ENCODE measurements around the gene HOXD13.

HOXD13 gene

DNA sequence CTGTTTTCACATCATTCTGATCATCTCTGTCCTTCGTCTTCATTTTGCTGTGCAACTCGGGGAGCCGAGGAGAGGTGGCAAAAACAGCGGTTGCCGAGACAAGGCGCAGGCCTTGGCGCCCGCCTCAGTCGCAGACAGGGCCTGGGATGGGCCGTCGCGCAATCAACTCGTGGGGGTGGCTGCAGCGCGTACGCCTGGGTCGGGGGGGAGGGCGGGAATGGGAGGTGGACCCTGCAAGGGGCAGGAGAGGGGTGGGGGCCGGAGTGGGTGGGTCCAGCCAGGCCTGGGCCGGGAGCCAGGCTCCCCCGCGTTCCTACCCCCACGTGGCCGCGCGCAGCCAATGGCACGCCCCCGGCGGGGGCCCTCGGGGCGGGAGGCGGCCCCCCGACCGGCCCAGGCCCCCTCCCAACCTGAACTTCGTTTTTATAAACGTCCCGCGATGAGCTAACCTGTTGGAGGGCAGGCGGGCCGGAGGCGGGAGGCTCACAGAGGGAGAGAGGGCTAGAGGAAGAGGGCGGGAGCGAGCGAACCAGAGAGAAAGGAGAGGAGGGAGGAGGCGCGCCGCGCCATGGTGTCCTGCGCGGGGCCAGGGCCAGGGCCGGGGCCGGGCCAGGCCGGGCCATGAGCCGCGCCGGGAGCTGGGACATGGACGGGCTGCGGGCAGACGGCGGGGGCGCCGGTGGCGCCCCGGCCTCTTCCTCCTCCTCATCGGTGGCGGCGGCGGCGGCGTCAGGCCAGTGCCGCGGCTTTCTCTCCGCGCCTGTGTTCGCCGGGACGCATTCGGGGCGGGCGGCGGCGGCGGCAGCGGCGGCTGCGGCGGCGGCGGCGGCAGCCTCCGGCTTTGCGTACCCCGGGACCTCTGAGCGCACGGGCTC is at the start of gene HOXD13:
Gene HOXD13 (plus strand): TSS at position 452 of the 875 bp plus-strand sequence. CDS start 170 bp downstream, at position 622.
- DNase-seq = no peak

DNA sequence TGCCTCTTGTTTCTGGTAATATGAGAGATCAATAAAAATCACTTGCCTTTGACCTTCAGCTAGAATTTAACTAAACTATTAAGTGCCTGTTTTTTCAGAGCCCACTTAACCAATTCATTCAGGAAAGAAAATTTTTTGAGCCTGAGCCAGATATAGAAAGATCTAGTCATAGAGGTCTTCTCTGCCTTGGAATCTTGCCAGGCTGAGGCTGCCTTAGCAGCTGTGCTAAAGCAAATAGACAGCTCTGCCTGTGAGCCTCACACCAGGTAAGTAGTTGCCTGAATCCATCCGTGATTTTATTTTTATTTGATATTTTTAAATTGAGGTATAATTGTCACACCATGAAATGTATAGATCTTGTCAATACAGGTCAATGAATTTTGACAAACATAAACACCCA is 36.1 kb upstream of the HOXD13 start:
- no peak for DNase-seq

DNA sequence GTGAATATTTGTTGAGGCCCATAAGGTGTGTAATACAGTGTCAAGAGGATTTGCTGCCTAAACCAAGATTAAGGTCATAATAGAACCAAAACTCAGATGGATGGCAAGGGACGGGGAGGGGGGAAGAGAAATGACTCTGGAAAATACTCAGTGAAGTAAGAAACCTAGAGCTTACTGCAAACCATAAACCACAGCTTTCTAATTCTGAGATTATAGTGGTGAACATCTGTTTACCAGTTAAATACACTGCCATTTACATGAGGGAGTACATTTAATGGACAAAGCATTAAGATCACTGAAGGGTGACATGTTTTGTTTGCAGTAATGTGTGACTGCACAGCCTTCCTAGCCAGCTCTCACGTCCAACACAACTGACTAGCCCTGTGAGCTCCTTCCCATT is 28.6 kb upstream of the HOXD13 start:
- no peak for DNase-seq

DNA sequence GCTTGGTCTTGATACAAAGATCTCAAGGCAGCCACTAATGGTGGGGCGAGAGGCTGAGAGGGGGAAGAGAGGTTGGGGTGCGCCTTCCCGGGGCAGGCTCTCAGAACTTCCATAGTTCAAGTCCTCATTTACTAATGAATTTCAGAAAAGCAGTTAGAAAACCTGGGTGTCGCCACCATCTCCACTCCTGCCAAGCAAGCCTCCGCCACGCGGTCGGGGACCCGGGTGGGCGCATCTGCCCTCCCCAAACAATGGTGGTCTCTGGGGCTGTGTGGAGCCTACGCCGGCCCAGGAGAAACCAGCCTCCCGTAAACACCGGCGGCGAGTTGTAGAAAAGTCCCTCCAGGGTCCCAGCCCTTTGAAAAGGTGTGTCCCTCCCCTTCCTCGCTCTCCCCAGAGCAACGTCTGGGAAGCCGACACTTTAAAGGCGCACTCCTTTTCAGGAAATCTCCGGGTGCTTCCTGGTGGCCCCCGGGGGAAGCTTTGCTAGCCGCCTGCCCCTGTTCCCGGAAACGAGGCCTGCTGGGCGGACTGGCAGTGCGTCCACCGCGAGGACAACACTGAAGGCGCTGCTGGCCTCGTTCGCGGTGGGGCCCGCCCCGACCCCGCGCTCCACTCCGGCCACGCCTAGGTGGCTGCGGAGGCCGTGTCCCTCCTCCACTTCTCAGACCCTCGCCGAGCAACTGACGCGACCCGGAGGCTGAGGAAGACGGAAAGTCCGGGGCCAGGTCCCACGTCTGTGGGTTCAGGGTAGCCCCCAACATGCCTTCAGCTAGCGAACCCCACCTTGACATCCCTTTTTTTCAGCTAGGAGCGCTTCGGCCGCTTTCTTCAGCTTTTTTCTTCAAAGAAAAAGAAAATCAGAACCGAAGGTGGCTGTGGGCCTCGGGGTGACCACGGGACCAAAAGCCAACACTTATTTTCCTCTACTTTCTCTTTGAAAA is 25.6 kb upstream of the HOXD13 start:
- DNase-seq = no peak

DNA sequence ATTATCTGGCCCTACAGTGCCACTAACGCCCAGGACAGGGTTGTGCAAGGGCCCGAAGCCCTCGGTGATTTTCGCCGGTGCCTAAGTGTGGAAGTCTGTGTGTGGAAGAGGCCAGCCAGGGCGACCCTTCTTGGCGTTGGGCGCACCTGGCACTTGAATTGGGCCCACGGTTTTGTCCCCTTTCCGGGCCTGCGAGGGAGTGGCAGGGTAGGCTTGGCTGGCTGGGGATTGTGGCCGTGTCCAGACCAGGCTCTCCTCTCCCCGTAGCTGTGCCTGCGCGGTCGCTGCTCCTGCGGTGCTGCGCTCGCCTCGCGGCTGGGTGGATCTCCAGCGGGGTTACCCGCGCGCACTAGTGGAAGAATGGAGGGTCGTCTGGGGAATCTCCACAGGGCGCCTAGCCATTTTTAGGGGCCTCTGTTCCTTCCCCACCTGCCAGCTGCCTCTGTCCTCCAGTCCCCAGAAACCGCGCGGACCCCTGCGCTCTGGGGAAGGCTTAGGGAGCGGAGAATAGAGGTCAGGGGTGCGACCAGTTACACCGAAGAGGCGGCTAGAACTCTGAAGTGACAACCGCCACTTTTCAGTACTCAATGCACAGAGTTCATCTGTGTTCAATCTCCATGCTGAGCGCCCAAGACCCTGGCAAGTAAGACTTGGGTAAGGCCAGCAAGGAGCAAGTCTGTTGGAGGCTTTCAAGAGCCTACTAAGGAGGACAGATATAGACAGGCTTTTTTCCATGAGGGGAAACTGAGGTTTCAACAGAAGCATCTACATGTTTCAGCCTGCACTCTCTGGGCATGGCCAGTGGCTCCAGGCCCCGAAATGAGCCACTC is 24.7 kb upstream of the HOXD13 start:
- no peak for DNase-seq

DNA sequence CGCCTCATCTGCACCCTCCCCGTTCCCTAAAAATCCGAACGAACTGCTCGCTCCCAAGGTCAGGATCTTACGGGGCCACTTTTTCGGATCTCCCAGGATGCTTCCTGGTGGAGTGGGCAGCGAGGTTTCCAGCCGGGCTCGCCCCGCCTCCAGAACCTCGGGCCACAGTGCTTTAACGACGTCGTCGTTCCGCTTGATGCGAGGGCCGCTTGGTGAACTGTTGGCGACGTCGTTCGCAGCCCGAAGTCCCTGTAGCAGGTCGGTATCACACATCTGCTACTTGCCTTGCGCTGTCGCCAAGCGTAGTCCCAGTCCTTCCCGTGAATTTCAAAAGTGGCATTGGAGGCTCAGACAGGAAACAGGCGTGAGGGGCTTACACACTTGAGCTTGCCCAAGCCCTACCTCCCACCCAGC is 24.1 kb upstream of the HOXD13 start:
- no peak for DNase-seq

DNA sequence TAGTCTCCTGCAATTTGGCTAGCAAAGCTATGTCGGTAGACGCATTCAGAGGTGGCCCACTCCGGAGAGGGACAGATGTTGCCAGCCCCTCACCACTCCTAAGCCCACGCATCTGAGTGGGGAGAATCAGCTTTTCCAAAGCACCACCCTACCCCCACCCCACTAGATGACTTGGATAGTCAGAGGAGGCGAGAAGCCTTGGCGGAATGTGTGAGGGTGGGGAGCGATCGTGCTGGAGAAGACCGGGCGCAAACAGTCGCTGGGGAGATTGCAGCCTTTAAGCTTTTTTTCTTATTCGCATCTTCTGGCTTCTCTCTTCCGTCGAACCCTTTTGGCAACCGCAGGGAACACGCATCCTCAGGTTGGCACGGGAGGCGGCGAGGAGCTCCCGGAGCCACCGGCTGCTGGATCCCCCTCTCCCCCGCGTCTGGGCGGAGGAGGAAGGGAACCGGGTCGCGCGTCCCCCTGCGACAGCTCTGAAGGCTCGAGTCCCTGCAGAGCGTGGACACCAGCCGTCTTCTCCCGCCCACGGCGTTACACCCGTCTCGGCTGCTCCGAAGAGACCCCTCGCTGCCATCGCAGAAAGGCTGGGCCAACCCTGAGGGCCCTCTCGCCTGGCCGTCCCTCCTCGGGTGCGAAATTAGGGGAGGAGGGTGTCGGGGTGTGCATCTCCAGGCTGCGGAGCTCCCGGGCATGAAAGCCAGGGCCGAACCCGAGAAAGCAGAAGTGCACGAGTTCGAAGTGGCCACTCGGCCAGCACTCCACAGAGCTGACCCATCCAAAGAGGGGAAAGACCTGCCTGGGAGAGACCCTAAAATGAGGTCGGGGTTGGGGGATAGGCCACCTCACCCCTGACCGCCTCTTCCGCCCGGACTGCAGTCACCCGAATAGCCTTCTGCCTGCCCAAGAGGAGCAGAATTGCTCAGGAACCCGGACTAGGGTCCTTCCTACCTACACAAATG is 20.9 kb upstream of the HOXD13 start:
- no peak for DNase-seq

DNA sequence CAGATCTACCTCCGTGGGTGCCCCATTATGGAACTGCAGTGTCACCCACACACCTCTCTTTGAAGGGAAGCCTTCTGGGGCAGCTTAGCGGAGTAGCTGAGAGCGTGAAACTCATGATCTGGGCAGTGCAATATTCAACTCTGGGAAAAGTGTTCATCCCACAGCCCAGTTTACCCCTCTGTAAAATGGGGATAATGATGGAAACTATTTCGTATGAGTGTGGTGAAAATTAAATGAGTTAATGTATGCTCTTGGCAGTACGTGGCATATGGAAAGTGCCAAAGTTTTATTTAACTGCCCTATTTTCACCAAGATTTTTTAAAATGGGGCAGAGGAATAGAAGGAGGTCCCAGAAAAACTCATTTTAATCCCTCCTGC is 20.2 kb upstream of the HOXD13 start:
- DNase-seq = no peak

DNA sequence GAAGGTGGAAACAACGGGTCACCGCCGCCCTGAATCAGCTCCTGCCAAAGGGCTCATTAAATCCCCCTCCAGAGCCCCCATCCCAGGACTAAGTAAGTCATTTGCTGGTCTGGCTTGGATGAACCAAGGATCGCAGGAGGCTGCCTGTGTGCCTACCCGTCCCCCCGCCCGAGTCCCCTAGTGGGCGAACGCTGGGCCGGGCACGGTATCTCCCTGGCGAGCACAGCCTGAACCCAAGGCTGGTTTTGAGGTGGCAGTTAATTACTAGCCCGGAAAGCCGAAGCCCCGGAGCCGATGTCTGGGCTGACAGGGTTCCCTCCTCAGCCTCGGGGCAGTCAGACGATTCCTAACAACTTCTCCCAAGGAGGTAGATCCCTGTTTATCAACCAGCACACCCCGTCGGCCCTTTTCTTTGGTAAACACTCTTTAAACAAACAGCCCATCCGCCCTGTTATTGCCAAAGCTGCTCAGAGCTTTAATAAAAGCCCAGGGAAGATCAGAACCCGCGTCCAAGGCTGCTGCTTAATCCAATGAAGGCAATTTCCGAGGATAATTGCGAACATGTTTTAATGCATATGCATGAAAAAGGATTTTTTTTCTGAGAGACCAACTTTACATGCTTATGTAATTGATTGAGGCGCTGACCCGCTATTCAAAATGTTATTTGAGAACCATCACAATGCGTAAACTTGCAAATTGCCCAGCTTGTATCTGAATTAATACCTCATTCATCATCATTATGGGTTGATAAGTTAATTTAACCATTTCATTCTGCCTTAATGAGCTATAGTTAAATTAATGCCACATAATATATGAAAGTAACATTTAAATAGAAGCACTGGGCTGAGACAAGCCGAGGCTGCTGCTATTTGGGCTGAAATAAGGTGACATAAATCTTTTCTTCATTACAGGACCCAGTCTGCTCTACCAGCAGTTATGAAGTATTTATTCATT is 19.3 kb upstream of the HOXD13 start:
- DNase-seq = no peak

DNA sequence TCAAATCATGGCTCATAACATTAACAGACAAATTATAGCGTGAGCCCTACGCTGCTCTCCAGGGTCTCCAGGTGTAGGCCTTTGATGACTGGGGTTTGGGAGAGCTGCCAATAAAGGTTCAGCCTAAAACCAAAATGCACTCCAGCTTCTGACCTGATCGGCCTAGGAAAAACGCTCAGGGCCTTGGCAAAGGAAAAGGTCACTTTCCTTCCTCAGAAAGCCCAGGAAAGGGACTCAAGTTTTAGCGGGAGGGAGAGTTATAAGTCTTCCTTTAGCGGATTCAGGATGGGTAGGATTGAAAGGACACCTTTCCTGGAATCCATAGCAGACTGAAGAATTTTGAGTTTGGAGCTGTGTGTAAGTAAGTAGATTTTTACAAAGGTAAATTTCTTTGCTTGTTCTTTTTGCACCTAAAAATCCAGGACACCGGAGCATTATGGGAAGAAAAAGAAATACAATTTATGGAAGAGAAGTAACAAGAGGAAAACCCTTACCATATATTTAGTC is 17.5 kb upstream of the HOXD13 start:
- no peak for DNase-seq

GRCh38 chr2:176075481-176075880 is 17.0 kb upstream of the HOXD13 start:
- no peak for DNase-seq

DNA sequence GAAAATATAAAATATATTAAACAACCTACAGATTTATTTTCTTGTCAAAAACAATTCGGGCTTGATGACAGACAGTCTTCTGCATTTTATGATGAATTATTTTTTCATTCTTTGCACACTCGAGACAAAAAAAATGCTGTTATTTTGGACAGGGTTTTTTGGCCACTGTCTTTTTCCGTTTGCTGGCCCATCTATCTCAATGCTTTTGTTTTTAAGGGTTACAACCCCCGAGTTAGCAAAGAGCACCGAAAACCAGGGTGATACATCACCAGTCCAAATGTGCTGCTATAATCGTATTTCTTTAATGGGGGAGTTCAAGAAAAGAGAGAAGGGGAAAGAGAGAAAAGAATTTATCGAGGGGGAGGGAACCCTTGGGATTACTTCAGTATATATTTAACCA is 16.5 kb upstream of the HOXD13 start:
- DNase-seq = no peak

GRCh38 chr2:176076796-176077195 is 15.7 kb upstream of the HOXD13 start:
- DNase-seq = no peak

GRCh38 chr2:176078541-176079284 is 13.8 kb upstream of the HOXD13 start:
- no peak for DNase-seq

DNA sequence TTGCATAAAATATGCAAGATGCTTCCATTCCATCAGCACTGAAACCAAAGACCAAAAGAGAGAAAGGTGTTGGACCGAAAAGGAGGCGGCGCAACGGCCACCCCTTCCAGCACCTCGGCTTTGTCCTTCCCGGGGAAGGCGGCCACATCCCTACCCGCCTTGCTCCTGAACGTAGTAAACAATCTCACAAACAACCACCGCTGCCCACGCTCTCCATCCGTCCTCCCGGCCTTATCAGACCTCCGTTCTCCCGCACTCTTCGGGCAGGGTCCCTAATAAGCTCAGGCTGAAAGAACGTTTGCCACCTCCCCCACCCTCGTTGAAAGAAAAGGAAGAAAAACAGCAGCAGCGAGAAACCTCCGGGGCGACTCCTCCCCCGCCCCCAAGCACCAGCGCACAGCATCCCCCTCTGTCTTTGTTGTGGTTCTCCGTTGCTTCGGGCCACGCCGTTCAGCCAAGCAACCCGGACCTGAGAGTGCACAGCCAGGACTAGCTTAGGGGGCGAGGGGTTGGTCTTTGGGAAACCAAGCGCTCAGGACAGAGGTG is 13.2 kb upstream of the HOXD13 start:
- DNase-seq = no peak

DNA sequence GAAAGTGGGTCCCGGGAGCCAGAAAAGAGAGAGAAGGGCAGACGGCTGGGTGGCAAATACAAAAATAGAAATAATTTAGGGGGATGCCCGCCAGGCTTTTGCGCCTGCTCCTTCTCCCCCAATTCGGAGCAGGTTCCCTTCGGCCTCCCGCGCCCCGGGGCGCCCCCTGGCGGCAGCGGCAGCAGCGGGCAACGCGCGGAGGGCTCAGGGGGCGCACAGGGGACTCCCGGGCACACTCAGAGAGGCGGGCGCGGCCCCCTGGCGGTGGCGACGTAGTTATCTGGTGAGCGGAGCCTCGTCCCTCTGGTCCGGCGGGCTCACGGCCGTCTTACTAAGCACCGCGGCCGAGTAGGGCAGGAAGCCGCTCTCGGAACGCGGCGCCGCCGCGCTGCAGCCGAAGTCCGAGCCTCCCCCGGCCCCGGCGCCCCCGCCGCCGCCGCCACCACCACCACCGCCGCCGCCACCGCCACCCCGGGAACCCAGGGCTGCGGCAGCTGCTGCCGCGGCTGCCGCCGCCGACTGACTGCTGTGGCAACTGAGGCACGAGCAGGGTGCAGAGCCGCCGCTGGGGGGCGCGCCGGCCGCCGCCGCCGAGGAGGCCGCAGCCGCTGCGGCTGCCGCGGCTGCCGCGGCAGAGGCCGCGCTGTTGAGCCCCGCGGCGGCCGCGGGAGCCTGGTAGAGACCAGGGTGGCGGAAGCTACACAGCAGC is 12.5 kb upstream of the HOXD13 start:
- peak; percentile 19 for DNase-seq

- DNase-seq = no peak
Measured at GRCh38 chr2:176080540-176081375, 11.8 kb upstream of the HOXD13 start.

Data from amniotic stem cell (primary cell).